ENCODE results near the gene CYBB.

CYBB gene

DNA sequence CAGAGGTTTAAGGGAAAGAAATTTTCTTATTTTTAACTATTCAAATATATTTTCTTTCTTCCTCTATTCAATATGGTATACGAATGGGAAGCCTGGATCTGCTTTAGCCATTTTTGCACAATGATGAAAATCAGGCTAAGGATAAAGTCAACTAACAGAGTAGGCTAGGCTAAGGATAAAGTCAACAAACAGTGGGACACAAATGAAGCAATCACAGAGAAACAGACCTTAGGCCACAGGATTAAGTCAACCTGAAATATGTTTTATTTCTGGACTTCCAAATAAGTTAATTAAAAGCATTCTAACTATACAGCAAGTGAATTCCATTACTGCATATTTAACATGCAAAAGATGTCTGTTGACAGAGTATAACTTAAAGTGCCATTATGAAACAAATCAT, 50.5 kb downstream of the CYBB start:
- Histone ChIP-seq H3K9me3 (ENCODE audit: control insufficient read depth in 2 of 2, low read length in 2 of 2) (no peaks in the 10 kb centered on the region), H3K4me3 (ENCODE audit: low read length in 2 of 2) (no peak overlapping the region), H3K36me3 (ENCODE audit: control insufficient read depth in 2 of 2, insufficient read depth in 2 of 2, low read length in 2 of 2) (no peaks in the 10 kb centered on the region), H3K27ac (ENCODE audit: low read length) (no peak overlapping the region), H3K27me3 (ENCODE audit: control insufficient read depth in 1 of 2, insufficient read depth in 2 of 2, low read length in 2 of 2) (peaks cover 0 to 4% of the 10 kb centered on the region in 2 donors), H3K4me1 (ENCODE audit: control insufficient read depth, insufficient read depth, low read length) (no peaks in the 10 kb centered on the region), H3K9ac (ENCODE audit: low read length in 2 of 2) (no peak overlapping the region)

DNA sequence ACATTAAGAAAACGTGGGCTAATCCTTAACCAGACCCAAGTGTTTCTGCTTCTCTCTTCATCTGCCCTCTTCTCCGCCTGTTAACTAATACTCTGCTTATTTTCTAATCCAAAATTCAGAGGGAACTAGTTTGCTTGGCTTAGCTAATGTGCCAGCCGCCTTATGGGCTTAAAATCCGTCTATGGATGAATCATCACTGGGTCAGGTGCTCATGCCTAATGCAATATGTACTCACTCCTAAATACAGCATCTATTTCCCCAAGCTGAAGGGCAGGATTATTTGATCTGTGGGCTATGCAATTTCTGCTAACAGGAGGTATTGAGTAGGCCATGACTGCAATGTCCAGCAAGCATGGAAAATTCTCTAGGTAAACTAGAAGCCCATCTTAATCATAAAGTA, 55.1 kb downstream of the CYBB start:
- peaks cover 0 to 2% of the 10 kb centered on the region in 2 donors for H3K36me3 ChIP-seq (ENCODE audit: control insufficient read depth in 2 of 2, insufficient read depth in 2 of 2, low read length in 2 of 2)
- H3K4me1 ChIP-seq (ENCODE audit: control insufficient read depth, insufficient read depth, low read length), result no peaks in the 10 kb centered on the region
- no peak overlapping the region for H3K9ac ChIP-seq (ENCODE audit: low read length in 2 of 2)
- no peak overlapping the region for H3K27ac ChIP-seq (ENCODE audit: low read length)
- H3K9me3 ChIP-seq (ENCODE audit: control insufficient read depth in 2 of 2, low read length in 2 of 2), result no peaks in the 10 kb centered on the region
- H3K27me3 ChIP-seq (ENCODE audit: control insufficient read depth in 1 of 2, insufficient read depth in 2 of 2, low read length in 2 of 2), result peaks cover 0 to 4% of the 10 kb centered on the region in 2 donors
- no peak overlapping the region for H3K4me3 ChIP-seq (ENCODE audit: low read length in 2 of 2)

DNA sequence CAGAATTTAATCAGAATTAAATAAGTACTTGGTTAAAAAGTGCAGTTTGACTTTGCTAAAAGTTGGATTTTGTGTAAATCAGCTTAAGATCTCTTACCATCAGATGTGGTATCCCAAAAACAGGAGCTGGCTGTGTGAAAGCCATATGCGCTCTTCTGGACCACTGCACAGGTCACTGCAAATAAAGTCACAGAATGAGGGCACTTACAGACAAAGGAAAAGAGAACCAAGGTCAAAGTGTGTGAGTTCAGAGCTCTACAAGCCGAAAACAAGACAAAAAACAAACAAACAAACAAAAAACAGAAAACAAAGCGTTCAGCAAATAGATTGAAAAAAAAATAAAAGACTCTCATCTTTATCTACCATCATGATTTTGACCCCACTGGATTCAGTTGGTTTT, 61.1 kb downstream of the CYBB start:
- Histone ChIP-seq H3K27ac (ENCODE audit: low read length) (no peak overlapping the region), H3K4me3 (ENCODE audit: low read length in 2 of 2) (no peak overlapping the region), H3K36me3 (ENCODE audit: control insufficient read depth in 2 of 2, insufficient read depth in 2 of 2, low read length in 2 of 2) (peaks cover 0 to 2% of the 10 kb centered on the region in 2 donors), H3K9me3 (ENCODE audit: control insufficient read depth in 2 of 2, low read length in 2 of 2) (no peaks in the 10 kb centered on the region), H3K27me3 (ENCODE audit: control insufficient read depth in 1 of 2, insufficient read depth in 2 of 2, low read length in 2 of 2) (no peaks in the 10 kb centered on the region), H3K4me1 (ENCODE audit: control insufficient read depth, insufficient read depth, low read length) (no peaks in the 10 kb centered on the region), H3K9ac (ENCODE audit: low read length in 2 of 2) (no peak overlapping the region)

DNA sequence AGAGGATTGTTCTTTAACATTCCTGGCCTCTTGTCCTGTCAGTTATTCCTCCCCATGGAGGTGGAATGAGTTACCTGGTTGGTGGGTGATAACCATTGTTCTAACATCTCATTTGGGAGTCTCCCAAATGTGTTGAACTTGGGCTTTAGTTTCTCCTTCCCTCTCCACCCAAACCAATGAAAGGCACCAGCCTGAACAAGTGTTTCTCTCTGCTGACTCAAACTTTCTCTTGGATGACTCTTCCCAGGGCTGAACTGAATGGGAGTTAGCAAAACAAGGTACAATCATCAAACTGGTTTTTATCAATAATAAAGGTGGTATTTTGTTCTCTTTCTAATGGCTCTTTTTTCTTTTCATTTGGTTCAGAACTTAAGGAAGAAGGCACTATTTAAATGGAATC, 64.8 kb downstream of the CYBB start:
- Histone ChIP-seq H3K36me3 (ENCODE audit: control insufficient read depth in 2 of 2, insufficient read depth in 2 of 2, low read length in 2 of 2) (no peaks in the 10 kb centered on the region), H3K4me1 (ENCODE audit: control insufficient read depth, insufficient read depth, low read length) (no peaks in the 10 kb centered on the region), H3K9ac (ENCODE audit: low read length in 2 of 2) (no peak overlapping the region), H3K27ac (ENCODE audit: low read length) (no peak overlapping the region), H3K4me3 (ENCODE audit: low read length in 2 of 2) (no peak overlapping the region), H3K27me3 (ENCODE audit: control insufficient read depth in 1 of 2, insufficient read depth in 2 of 2, low read length in 2 of 2) (no peaks in the 10 kb centered on the region), H3K9me3 (ENCODE audit: control insufficient read depth in 2 of 2, low read length in 2 of 2) (no peaks in the 10 kb centered on the region)

DNA sequence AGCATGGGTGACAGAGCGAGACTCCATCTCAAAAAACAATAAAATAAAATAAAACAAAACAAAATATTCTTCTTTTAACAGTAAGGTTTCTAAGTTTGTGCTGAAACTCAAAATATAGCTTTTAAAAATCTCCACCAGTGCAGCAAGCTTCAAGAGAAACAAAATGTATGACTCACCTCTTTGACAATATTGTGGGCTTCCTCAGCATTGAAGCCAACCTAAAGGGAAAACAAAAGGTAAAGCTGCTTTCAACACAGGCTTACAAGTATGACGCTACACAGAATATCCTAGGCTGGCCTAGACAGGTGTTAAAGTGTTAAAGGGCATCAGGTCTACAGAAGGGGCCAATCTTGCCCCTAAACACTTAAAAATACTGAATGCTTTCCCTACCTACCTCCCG, 66.3 kb downstream of the CYBB start:
- Histone ChIP-seq H3K36me3 (ENCODE audit: control insufficient read depth in 2 of 2, insufficient read depth in 2 of 2, low read length in 2 of 2) (no peaks in the 10 kb centered on the region), H3K27me3 (ENCODE audit: control insufficient read depth in 1 of 2, insufficient read depth in 2 of 2, low read length in 2 of 2) (peaks cover 0 to under 1% of the 10 kb centered on the region in 2 donors), H3K4me3 (ENCODE audit: low read length in 2 of 2) (no peak overlapping the region), H3K9ac (ENCODE audit: low read length in 2 of 2) (peak overlapping the region in 1 of 2 donors; percentile 82), H3K9me3 (ENCODE audit: control insufficient read depth in 2 of 2, low read length in 2 of 2) (no peaks in the 10 kb centered on the region), H3K27ac (ENCODE audit: low read length) (no peak overlapping the region), H3K4me1 (ENCODE audit: control insufficient read depth, insufficient read depth, low read length) (no peaks in the 10 kb centered on the region)

DNA sequence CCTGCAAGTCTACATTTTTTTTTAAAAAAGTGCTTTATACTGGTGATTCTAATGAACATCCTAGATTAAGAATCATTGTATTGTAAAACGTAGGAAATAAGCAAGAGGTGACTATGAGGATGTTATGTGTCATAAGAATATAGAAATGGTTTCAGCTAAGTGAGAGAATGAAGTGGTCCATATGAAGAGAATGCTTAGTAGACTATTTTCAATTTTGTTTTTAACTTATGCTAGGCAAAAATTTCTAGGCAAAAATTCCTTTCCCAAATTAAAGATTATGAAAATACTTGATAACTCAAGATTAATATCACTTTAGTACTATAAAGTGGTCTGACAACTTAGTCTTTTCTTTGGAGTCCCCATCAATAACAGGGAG, 66.7 kb downstream of the CYBB start:
- H3K4me1 ChIP-seq (ENCODE audit: control insufficient read depth, insufficient read depth, low read length), result no peaks in the 10 kb centered on the region
- peaks cover 0 to 5% of the 10 kb centered on the region in 2 donors for H3K27me3 ChIP-seq (ENCODE audit: control insufficient read depth in 1 of 2, insufficient read depth in 2 of 2, low read length in 2 of 2)
- H3K36me3 ChIP-seq (ENCODE audit: control insufficient read depth in 2 of 2, insufficient read depth in 2 of 2, low read length in 2 of 2), result no peaks in the 10 kb centered on the region
- no peaks in the 10 kb centered on the region for H3K9me3 ChIP-seq (ENCODE audit: control insufficient read depth in 2 of 2, low read length in 2 of 2)
- H3K4me3 ChIP-seq (ENCODE audit: low read length in 2 of 2), result peak overlapping the region; percentile 75
- peak overlapping the region; percentile 82 to 84 for H3K9ac ChIP-seq (ENCODE audit: low read length in 2 of 2)
- H3K27ac ChIP-seq (ENCODE audit: low read length), result peak overlapping the region; percentile 71

DNA sequence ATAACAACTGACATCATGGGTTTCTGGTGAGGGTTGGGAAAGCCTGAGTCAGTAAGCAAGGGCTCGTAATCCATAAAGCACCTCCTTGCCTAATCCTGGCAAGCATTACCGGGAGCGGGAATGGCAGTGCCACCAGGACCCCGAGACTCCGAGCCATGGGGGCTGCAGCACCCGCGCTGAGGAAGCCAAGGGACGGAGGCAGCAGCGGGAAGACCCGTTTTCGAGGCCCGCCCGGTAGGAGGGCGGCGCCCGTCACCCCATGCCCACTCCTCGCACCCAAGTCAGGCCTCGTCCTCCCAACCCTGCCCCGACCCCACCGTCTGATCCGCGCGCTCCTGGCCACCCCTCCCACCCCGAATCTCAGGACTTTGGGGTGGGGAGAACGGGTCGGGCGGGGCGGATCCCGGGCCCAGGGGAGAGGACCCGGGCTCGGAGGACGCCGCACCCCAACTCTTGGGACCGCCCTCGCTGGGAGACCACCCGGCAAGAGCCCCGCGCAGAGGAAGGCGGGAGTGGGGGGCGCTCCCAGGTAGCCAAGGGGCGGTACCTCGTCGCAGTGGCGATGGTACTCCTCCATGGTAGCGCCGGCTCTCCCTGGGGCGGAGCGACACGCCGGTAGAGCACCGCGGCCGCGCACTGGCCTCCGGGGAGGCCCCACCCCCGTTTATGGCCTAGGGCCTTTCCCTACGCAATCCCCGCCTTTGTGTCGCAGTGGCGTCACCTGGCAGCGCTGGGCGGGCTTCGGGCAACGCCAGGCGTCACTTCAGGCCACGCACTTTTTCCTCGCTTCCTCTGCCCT, 67.3 kb downstream of the CYBB start, which contains the start of gene DYNLT3:
Gene DYNLT3, minus strand, starts transcription at position 638 of the 799 bp plus-strand sequence. Its CDS starts 61 bp downstream, at position 577.
- Histone ChIP-seq H3K9ac (ENCODE audit: low read length in 2 of 2) (peak within 1 kb of the TSS; percentile 82 to 84), H3K27me3 (ENCODE audit: control insufficient read depth in 1 of 2, insufficient read depth in 2 of 2, low read length in 2 of 2) (peaks cover 0 to 5% of the 10 kb centered on the region in 2 donors), H3K4me1 (ENCODE audit: control insufficient read depth, insufficient read depth, low read length) (no peaks in the 10 kb centered on the region), H3K27ac (ENCODE audit: low read length) (peak within 1 kb of the TSS; percentile 71), H3K4me3 (ENCODE audit: low read length in 2 of 2) (peak within 1 kb of the TSS; percentile 75), H3K36me3 (ENCODE audit: control insufficient read depth in 2 of 2, insufficient read depth in 2 of 2, low read length in 2 of 2) (no peaks in the 10 kb centered on the region), H3K9me3 (ENCODE audit: control insufficient read depth in 2 of 2, low read length in 2 of 2) (no peaks in the 10 kb centered on the region)

DNA sequence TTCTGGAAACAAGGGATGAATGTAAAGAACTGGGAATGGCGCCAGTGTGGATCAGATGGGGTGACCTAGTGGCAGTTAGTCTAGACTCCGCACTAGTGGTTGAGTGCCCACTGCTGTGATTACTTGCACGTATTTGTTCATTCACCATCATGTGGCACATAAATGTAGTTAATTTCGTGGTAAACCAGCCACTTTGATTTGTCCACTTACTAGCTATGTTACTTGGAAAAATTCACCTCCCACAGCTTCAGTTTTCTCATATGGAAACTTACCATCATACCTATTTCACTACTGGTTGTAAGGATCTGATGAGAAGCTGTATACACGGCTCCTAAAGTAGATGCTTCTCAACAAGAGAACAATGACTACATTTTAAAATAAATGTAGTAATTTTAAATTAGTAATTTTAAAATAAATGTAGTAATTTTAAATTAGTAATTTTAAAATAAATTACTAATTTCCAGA, 67.9 kb downstream of the CYBB start:
- Histone ChIP-seq H3K9ac (ENCODE audit: low read length in 2 of 2) (peak overlapping the region; percentile 82 to 84), H3K4me3 (ENCODE audit: low read length in 2 of 2) (peak overlapping the region; percentile 75), H3K27ac (ENCODE audit: low read length) (peak overlapping the region; percentile 71), H3K27me3 (ENCODE audit: control insufficient read depth in 1 of 2, insufficient read depth in 2 of 2, low read length in 2 of 2) (peaks cover 0 to 5% of the 10 kb centered on the region in 2 donors), H3K9me3 (ENCODE audit: control insufficient read depth in 2 of 2, low read length in 2 of 2) (no peaks in the 10 kb centered on the region), H3K4me1 (ENCODE audit: control insufficient read depth, insufficient read depth, low read length) (no peaks in the 10 kb centered on the region), H3K36me3 (ENCODE audit: control insufficient read depth in 2 of 2, insufficient read depth in 2 of 2, low read length in 2 of 2) (no peaks in the 10 kb centered on the region)

DNA sequence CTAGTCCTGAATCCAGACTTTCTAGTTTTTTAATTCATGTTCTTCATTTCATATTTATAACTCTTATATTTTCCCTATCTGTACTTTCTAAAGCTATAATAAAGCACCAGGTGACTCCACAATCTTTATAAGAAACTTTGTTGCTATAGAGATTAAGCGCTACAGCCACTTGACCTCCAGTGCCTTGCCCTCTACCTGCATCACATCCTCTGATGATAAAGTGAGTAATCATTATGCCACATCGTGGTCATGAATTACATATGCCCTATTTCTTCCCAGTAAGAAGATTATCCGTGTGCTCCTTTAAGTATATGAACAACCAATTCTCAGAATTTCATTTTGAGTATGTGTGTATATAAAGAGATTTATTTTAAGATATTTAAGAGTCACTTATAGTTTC, 74.3 kb downstream of the CYBB start:
- H3K4me1 ChIP-seq (ENCODE audit: control insufficient read depth, insufficient read depth, low read length), result no peaks in the 10 kb centered on the region
- H3K36me3 ChIP-seq (ENCODE audit: control insufficient read depth in 2 of 2, insufficient read depth in 2 of 2, low read length in 2 of 2), result no peaks in the 10 kb centered on the region
- H3K9ac ChIP-seq (ENCODE audit: low read length in 2 of 2), result no peak overlapping the region
- H3K27me3 ChIP-seq (ENCODE audit: control insufficient read depth in 1 of 2, insufficient read depth in 2 of 2, low read length in 2 of 2), result peaks cover 0 to 11% of the 10 kb centered on the region in 2 donors
- H3K9me3 ChIP-seq (ENCODE audit: control insufficient read depth in 2 of 2, low read length in 2 of 2), result no peaks in the 10 kb centered on the region
- H3K27ac ChIP-seq (ENCODE audit: low read length), result no peak overlapping the region
- H3K4me3 ChIP-seq (ENCODE audit: low read length in 2 of 2), result no peak overlapping the region

DNA sequence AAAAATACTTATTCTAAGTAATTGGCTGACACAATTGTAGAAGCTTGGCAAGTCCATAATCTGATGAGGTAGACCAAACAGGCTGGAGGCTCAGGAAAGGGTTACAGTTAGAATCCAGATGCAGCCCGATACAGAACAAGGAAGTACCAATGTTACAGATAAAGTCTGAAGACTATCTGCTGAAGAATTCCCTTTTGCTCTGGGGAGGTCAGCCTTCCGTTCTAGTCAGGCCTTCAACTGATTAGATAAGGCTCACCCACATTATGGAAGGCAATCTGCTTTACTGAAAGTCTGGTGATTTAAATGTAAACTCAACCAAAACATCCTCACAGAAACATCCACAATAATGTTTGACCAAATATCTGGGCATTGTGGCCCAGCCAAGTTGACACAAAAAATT, 74.9 kb downstream of the CYBB start:
- Histone ChIP-seq H3K27me3 (ENCODE audit: control insufficient read depth in 1 of 2, insufficient read depth in 2 of 2, low read length in 2 of 2) (peaks cover 0 to 11% of the 10 kb centered on the region in 2 donors), H3K9ac (ENCODE audit: low read length in 2 of 2) (no peak overlapping the region), H3K9me3 (ENCODE audit: control insufficient read depth in 2 of 2, low read length in 2 of 2) (no peaks in the 10 kb centered on the region)

DNA sequence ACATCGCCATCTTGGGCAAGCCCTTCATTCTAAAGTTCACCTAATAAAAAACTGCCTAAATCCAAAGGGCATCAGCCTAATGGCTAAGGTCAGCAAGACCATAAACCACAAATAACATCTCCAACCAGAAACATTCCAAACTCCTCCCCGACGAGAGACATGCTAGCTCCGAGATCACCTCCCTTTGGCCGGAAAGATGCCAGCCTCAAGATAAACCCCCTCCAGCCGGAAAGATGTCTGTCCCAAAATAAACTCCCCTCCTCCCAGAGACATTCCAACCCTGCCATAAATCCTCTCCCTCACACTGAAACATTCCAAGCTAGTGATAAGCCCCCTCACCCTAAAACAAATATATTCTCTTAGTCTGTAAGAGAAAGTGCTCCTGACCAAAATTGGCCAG, 80.9 kb downstream of the CYBB start:
- peaks cover 0 to 9% of the 10 kb centered on the region in 2 donors for H3K27me3 ChIP-seq (ENCODE audit: control insufficient read depth in 1 of 2, insufficient read depth in 2 of 2, low read length in 2 of 2)
- no peaks in the 10 kb centered on the region for H3K36me3 ChIP-seq (ENCODE audit: control insufficient read depth in 2 of 2, insufficient read depth in 2 of 2, low read length in 2 of 2)
- H3K27ac ChIP-seq (ENCODE audit: low read length), result no peak overlapping the region
- H3K4me1 ChIP-seq (ENCODE audit: control insufficient read depth, insufficient read depth, low read length), result no peaks in the 10 kb centered on the region
- H3K9ac ChIP-seq (ENCODE audit: low read length in 2 of 2), result no peak overlapping the region
- no peak overlapping the region for H3K4me3 ChIP-seq (ENCODE audit: low read length in 2 of 2)
- H3K9me3 ChIP-seq (ENCODE audit: control insufficient read depth in 2 of 2, low read length in 2 of 2), result no peaks in the 10 kb centered on the region

More for the DNA sequence above, 74.9 kb downstream of the CYBB start:
- H3K4me3 ChIP-seq (ENCODE audit: low read length in 2 of 2), result no peak overlapping the region
- H3K27ac ChIP-seq (ENCODE audit: low read length), result no peak overlapping the region
- H3K4me1 ChIP-seq (ENCODE audit: control insufficient read depth, insufficient read depth, low read length), result no peaks in the 10 kb centered on the region
- no peaks in the 10 kb centered on the region for H3K36me3 ChIP-seq (ENCODE audit: control insufficient read depth in 2 of 2, insufficient read depth in 2 of 2, low read length in 2 of 2)
